ENCODE results near the gene KRT84. TPM values are rescaled to one million over a fixed set of nuclear protein-coding genes. Genes with fewer than 3 reads are reported as not detected.

Gene KRT84
- total RNA-seq, 1 donor from 2014 or later = not detected

DNA sequence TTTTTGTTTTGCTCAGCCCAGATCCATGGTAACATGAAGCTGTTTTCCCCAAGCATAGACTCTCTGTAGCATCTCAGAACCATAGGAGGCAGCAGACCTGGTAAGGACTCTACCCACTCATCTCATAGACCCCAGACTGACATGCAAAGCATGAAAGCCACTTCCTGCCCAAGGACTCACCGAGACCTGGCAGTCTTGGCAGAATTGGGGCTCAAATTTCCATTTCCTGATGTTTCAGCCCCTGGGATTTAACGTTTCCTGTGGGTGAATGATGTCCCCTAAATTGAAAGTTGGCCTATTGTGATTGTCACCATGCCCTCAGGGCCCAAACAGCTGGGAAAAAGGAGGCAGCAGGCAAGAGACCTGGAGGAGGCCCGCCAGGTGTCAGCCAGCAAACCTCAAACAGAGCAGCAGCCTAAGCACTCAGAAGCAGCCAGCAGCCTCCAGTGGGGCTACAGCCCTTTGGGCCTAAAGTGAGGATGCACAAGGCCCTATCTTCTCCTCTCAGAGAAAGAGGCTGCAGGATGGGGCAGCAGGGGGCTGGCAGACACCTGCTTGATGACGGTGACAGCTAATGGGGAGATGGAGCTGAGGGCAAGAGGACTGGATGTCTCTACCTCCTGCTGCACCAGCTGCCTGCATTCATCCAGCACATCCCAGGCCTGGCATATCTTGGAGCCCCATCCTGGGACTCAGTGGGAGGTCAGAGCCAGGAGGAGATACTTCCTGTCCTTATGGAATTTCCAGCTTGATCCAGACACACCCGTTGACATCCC is 26.7 kb downstream of the KRT84 start:
- no peak for DNase-seq (ENCODE audit: extremely low spot score, unreplicated experiment)
- Mint-ChIP-seq H3K4me3 (ENCODE audit: unreplicated experiment) (no peak overlapping the region), H3K36me3 (ENCODE audit: unreplicated experiment) (no peaks in the 10 kb centered on the region), H3K9me3 (ENCODE audit: unreplicated experiment) (no peaks in the 10 kb centered on the region), H3K27ac (ENCODE audit: unreplicated experiment) (no peak overlapping the region), H3K4me1 (ENCODE audit: unreplicated experiment) (peaks cover 14% of the 10 kb centered on the region), H3K27me3 (ENCODE audit: unreplicated experiment) (peaks cover 25% of the 10 kb centered on the region)
- TF ChIP-seq, protein P1, sequence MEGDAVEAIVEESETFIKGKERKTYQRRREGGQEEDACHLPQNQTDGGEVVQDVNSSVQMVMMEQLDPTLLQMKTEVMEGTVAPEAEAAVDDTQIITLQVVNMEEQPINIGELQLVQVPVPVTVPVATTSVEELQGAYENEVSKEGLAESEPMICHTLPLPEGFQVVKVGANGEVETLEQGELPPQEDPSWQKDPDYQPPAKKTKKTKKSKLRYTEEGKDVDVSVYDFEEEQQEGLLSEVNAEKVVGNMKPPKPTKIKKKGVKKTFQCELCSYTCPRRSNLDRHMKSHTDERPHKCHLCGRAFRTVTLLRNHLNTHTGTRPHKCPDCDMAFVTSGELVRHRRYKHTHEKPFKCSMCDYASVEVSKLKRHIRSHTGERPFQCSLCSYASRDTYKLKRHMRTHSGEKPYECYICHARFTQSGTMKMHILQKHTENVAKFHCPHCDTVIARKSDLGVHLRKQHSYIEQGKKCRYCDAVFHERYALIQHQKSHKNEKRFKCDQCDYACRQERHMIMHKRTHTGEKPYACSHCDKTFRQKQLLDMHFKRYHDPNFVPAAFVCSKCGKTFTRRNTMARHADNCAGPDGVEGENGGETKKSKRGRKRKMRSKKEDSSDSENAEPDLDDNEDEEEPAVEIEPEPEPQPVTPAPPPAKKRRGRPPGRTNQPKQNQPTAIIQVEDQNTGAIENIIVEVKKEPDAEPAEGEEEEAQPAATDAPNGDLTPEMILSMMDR (IDR thresholded peaks at IDR 0.05) = no peak

DNA sequence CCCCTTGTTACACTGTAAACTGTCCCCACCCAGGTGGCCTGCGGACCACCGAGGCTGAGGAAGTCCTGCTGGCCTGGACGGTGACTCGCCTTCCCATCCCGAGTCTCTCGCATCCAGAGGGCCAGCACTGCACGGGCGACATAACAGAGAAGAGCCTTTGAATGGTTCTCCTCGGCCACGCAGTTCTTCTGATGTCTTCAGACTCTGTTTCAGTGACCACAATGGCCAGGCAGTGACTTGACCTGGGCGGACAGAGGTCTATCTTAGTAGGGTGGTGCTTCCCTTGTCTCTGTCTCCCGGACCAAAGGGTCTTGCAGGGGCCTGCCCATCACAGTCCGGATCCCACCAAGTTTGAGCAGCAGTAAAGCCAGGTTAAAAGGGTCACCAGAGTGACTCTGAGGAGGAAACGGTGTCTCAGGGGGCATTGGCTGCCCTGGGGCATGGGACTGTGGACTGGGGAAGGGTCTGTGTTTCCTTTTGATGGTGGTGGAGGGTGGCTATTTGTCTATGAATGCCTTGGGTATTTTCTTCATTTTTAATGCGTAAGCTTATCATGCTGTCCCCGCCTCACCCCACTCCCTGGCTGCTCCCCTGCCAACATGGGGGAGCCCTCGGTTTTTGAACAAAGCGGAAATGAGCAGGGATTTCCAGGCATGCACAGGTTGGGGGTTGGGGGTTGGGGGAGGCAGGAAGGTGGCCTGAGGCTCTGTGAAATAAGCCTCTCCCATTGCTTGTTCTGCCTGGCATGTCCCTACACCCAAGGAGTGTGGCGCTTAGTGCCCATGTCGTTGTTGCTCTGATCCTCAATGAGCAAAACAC is 28.5 kb downstream of the KRT84 start:
- Mint-ChIP-seq H3K27ac (ENCODE audit: unreplicated experiment) (no peak overlapping the region), H3K4me1 (ENCODE audit: unreplicated experiment) (peaks cover 18% of the 10 kb centered on the region), H3K36me3 (ENCODE audit: unreplicated experiment) (no peaks in the 10 kb centered on the region), H3K9me3 (ENCODE audit: unreplicated experiment) (no peaks in the 10 kb centered on the region), H3K27me3 (ENCODE audit: unreplicated experiment) (peaks cover 31% of the 10 kb centered on the region), H3K4me3 (ENCODE audit: unreplicated experiment) (no peak overlapping the region)
- TF ChIP-seq, protein P1 (IDR thresholded peaks at IDR 0.05) = no peak
- DNase-seq (ENCODE audit: extremely low spot score, unreplicated experiment) = peak; percentile 81

DNA sequence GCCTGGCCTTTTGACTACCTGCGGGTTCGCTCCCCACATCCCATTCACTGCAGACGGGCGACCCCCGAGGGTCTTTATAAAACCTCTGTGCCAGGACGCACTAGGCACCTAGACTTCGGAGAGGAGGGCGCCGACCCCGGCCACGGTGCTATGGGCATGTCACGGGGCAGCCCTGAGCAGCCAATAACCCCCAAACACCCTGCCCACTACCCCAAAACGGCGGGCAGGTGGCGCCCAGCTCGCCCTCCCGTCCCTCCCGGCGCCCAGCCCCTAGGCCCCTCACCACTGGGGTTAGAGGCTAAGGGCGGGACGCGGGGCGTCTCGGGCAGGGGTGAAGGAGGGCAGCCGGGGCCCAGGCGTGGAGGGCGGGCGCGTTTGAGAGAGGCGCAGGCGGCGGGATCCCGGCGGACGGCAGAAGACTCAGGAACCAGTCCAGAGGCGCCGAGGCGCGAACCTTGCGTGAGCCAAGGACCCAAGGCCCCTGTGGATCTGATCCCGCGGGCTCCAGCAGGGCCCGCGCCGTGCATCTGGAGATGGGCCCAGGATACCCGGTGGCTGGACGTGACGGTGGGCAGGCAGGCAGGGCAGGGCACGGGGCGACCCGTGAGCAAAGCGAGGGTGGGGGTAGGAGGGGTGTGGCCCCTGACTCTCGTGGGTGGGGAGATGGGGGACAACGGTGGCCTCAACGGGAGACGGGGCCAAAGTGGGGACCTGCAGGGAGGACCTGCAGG is 29.3 kb downstream of the KRT84 start:
- Mint-ChIP-seq H3K4me3 (ENCODE audit: unreplicated experiment) (no peak overlapping the region), H3K27ac (ENCODE audit: unreplicated experiment) (no peak overlapping the region), H3K36me3 (ENCODE audit: unreplicated experiment) (no peaks in the 10 kb centered on the region), H3K9me3 (ENCODE audit: unreplicated experiment) (no peaks in the 10 kb centered on the region), H3K4me1 (ENCODE audit: unreplicated experiment) (peaks cover 20% of the 10 kb centered on the region), H3K27me3 (ENCODE audit: unreplicated experiment) (peaks cover 35% of the 10 kb centered on the region)
- peak; percentile 81 for DNase-seq (ENCODE audit: extremely low spot score, unreplicated experiment)
- TF ChIP-seq, protein P1 (IDR thresholded peaks at IDR 0.05) = no peak

DNA sequence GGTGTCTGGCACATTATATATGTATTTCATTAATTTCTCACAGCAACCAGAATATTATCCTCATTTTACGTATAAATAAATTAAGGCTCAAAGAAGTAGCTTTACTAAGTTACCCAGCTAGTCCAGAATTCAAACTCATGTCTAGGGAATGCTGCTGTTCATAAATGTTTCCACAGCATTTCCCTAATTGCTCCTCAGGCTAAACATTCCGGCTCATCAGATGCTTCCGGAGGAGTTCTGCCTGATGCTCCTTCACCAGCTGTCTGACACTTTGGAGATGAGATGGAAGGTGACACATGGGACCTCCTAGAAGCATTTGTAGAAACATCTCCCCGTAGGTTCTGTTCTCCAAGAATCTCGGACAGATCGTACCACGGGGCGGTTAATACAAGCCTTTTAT is 30.3 kb downstream of the KRT84 start:
- Mint-ChIP-seq H3K36me3 (ENCODE audit: unreplicated experiment) (no peaks in the 10 kb centered on the region), H3K27me3 (ENCODE audit: unreplicated experiment) (peaks cover 39% of the 10 kb centered on the region)
- peak; percentile 40 for DNase-seq (ENCODE audit: extremely low spot score, unreplicated experiment)

More for the DNA sequence above, 30.3 kb downstream of the KRT84 start:
- Mint-ChIP-seq H3K4me1 (ENCODE audit: unreplicated experiment) (peaks cover 20% of the 10 kb centered on the region), H3K4me3 (ENCODE audit: unreplicated experiment) (no peak overlapping the region), H3K27ac (ENCODE audit: unreplicated experiment) (no peak overlapping the region), H3K9me3 (ENCODE audit: unreplicated experiment) (no peaks in the 10 kb centered on the region)
- TF ChIP-seq, protein P1 (IDR thresholded peaks at IDR 0.05) = no peak
